Gastrocnemius medialis (tissue), 4 donors: ENCODE data around the gene OR2F1. TPM values are rescaled to one million over a fixed set of nuclear protein-coding genes. Genes with fewer than 3 reads are reported as not detected.

Source experiments
- ATAC-seq, 2 donors: fragments of 150-250 bp; one replicate each; pipeline ENCODE4 v1.9.1; 2016
- DNase-seq, 2 donors: peaks; one replicate each; pipeline ENCODE4 v3.0.0-alpha.2; 2019
- H3K27ac ChIP-seq, 4 donors: fragments of 200-600 bp; sonication (generic); 1 replicate in 1 of 4; 2 replicates in 3 of 4; pipeline ENCODE4 v1.5.1; 2016 to 2018; ENCODE audit warnings: mild to moderate bottlenecking in 2 of 4, moderate library complexity in 1 of 4
- H3K27me3 ChIP-seq, 3 donors: fragments of 200-600 bp; sonication (generic) in 2 of 3; 1 replicate in 1 of 3; 2 replicates in 2 of 3; pipeline versions ENCODE4 v1.5.1 to v1.6.0; 2016 to 2019; ENCODE audit warnings: mild to moderate bottlenecking in 1 of 3, moderate library complexity in 1 of 3
- H3K36me3 ChIP-seq, 2 donors: fragments of 200-600 bp; sonication (generic) in 1 of 2; one replicate each; pipeline ENCODE4 v1.5.1; 2017 to 2018
- H3K4me1 ChIP-seq, 2 donors: fragments of 200-600 bp; sonication (generic) in 1 of 2; one replicate each; pipeline ENCODE4 v1.5.1; 2016 to 2017; ENCODE audit warnings: mild to moderate bottlenecking in 2 of 2
- H3K4me3 ChIP-seq, 4 donors: fragments of 200-600 bp; sonication (generic) in 3 of 4; 1 replicate in 1 of 4; 2 replicates in 3 of 4; pipeline ENCODE4 v1.5.1; 2016 to 2019; ENCODE audit warnings: mild to moderate bottlenecking in 2 of 4
- H3K9me3 ChIP-seq, 3 donors: fragments of 200-600 bp; sonication (generic) in 2 of 3; 1 replicate in 1 of 3; 2 replicates in 2 of 3; pipeline ENCODE4 v1.5.1; 2016 to 2019
- CTCF ChIP-seq, 5 experiments: fragments of 450-650 bp in 3 of 5; fragments of 200-600 bp in 2 of 5; sonication (generic) in 2 of 5; IDR thresholded peaks in 4 of 5; conservative IDR thresholded peaks in 1 of 5; 1 replicate in 4 of 5; 2 replicates in 1 of 5; pipeline ENCODE4 v1.5.1; 2016 to 2019; ENCODE audit warnings: antibody characterized with exemption in 5 of 5, mild to moderate bottlenecking in 3 of 5, moderate library complexity in 3 of 5
- POLR2A ChIP-seq, 2 donors: fragments of 450-650 bp; IDR thresholded peaks; one replicate each; pipeline ENCODE4 v1.6.1; 2017; ENCODE audit warnings: antibody characterized with exemption in 2 of 2, mild to moderate bottlenecking in 2 of 2, moderate library complexity in 2 of 2
- in situ Hi-C, 4 donors: fragments of 200-750 bp; cut with MboI; loops; one replicate each; pipeline versions ENCODE4 v1.15.0 to v1.8.0; 2017; ENCODE audit warnings: low sequenced_read_pairs in 4 of 4
- intact Hi-C: fragments of 100-400 bp; cut with DNase I; formaldehyde crosslinking; loops from one replicate; pipeline ENCODE4 v1.15.1; 2023; ENCODE audit warnings: low total_unique reads
- total RNA-seq, 4 donors: library from RNA; depleted of rRNA; stranded (reverse); fragments of >200 nt; gene quantifications; one replicate each; pipeline versions ENCODE4 v1.1.0 to v1.2.3, GENCODE V29; 2016

OR2F1 gene
- total RNA-seq, 4 donors from 2014 or later: not detected

- in situ Hi-C loops: no loop called here
- H3K4me3 ChIP-seq: no peak overlapping the region
- H3K9me3 ChIP-seq: no peaks in the 10 kb centered on the region
- H3K4me1 ChIP-seq: no peaks in the 10 kb centered on the region
- TF ChIP-seq CTCF (IDR thresholded peaks at IDR 0.05 in 4 of 5, conservative IDR thresholded peaks at IDR 0.05 in 1 of 5) (no peak), POLR2A (IDR thresholded peaks at IDR 0.05) (no peak)
- H3K27ac ChIP-seq: no peak overlapping the region
- ATAC-seq (no peak), DNase-seq (no peak)
- no peaks in the 10 kb centered on the region for H3K36me3 ChIP-seq
- H3K27me3 ChIP-seq: no peaks in the 10 kb centered on the region
- intact Hi-C loops: no loop called here
These were observed 57.0 kb downstream of the OR2F1 start for GRCh38 chr7:144011458-144012230.

Other genes starting within 250 kb of the OR2F1 start
- gene CTAGE6, start 197.1 kb upstream of the OR2F1 start, total RNA-seq: 1 to 10 TPM in 1 of 4 donors, not detected in 3; 1.2 TPM
- gene TCAF1, start 52.7 kb upstream of the OR2F1 start, total RNA-seq: 10 to 100 TPM; 31.4 to 43.0 (median 32.9) TPM
- gene OR2F2, start 19.6 kb upstream of the OR2F1 start, total RNA-seq: not detected
- not detected for gene OR6B1, start 45.5 kb downstream of the OR2F1 start, total RNA-seq
- not detected for gene OR2A5, start 94.1 kb downstream of the OR2F1 start, total RNA-seq
- gene OR2A25, start 115.0 kb downstream of the OR2F1 start, total RNA-seq: not detected
- not detected for gene OR2A12, start 131.4 kb downstream of the OR2F1 start, total RNA-seq
- not detected for gene OR2A2, start 154.7 kb downstream of the OR2F1 start, total RNA-seq
- gene OR2A14, start 168.3 kb downstream of the OR2F1 start, total RNA-seq: not detected
- gene CTAGE4, start 228.6 kb downstream of the OR2F1 start, total RNA-seq: not detected
- under 1 TPM in 3 of 4 donors, not detected in 1; 0.15 to 0.76 (median 0.18) TPM for gene ARHGEF35, start 241.0 kb downstream of the OR2F1 start, total RNA-seq